ENCODE data around the gene IGLL5. TPM values are rescaled to one million over a fixed set of nuclear protein-coding genes. Genes with fewer than 3 reads are reported as not detected.
A peak's percentile ranks its signal among the peaks of the same experiment; 100 is the strongest.

Gene IGLL5
- total RNA-seq, 3 donors from 2014 or later (not counting 1 experiment from before 2014, with no cell fraction given) = 0.38 to 124 (median 0.93) TPM

DNA sequence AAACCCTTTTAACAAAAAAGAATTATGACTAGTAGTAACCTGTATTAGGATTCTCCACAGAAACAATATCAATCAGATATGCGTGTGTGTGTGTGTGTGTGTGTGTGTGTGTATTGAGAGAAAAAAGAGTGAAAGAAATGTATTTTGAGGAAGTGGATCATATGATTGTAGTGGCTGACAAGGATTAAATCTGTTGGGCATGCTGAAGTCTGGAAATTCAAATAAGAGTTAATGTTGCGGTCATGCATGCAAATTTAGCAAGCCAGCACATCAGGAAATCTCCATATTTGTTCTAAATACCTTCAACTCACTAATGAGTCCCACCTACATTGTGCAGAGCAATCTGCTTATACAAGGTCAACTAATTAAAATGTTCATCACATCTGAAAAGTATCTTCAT, 46.8 kb upstream of the IGLL5 start:
- Mint-ChIP-seq H3K4me1 (peaks cover 40 to 46% of the 10 kb centered on the region in 2 donors), H3K27ac (peak overlapping the region in 1 of 2 donors; percentile 18), H3K9me3 (peaks cover 0 to 4% of the 10 kb centered on the region in 2 donors), H3K36me3 (peaks cover 14% of the 10 kb centered on the region), H3K4me3 (no peak overlapping the region), H3K27me3 (ENCODE audit: low read depth in 2 of 2) (no peaks in the 10 kb centered on the region)
- ATAC-seq (no peak), DNase-seq (no peak)
- Histone ChIP-seq H3K27ac (ENCODE audit: low read length) (no peak overlapping the region), H3K4me1 (ENCODE audit: control insufficient read depth, insufficient read depth, low read length) (peaks cover 16% of the 10 kb centered on the region), H3K4me3 (ENCODE audit: low read length) (no peak overlapping the region), H3K36me3 (ENCODE audit: control insufficient read depth, insufficient read depth, low read length) (no peaks in the 10 kb centered on the region), H3K9me3 (ENCODE audit: control insufficient read depth, insufficient read depth, low read length) (no peaks in the 10 kb centered on the region), H3K27me3 (ENCODE audit: control insufficient read depth, insufficient read depth, low read length) (no peaks in the 10 kb centered on the region)
- TF ChIP-seq, protein P1, sequence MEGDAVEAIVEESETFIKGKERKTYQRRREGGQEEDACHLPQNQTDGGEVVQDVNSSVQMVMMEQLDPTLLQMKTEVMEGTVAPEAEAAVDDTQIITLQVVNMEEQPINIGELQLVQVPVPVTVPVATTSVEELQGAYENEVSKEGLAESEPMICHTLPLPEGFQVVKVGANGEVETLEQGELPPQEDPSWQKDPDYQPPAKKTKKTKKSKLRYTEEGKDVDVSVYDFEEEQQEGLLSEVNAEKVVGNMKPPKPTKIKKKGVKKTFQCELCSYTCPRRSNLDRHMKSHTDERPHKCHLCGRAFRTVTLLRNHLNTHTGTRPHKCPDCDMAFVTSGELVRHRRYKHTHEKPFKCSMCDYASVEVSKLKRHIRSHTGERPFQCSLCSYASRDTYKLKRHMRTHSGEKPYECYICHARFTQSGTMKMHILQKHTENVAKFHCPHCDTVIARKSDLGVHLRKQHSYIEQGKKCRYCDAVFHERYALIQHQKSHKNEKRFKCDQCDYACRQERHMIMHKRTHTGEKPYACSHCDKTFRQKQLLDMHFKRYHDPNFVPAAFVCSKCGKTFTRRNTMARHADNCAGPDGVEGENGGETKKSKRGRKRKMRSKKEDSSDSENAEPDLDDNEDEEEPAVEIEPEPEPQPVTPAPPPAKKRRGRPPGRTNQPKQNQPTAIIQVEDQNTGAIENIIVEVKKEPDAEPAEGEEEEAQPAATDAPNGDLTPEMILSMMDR (IDR thresholded peaks at IDR 0.05) = no peak
- intact Hi-C loops (cut with micrococcal nuclease) = no loop called here
- 54% methylated on average over 2 of the region's 2 CpGs for WGBS (ENCODE audit: insufficient coverage)

DNA sequence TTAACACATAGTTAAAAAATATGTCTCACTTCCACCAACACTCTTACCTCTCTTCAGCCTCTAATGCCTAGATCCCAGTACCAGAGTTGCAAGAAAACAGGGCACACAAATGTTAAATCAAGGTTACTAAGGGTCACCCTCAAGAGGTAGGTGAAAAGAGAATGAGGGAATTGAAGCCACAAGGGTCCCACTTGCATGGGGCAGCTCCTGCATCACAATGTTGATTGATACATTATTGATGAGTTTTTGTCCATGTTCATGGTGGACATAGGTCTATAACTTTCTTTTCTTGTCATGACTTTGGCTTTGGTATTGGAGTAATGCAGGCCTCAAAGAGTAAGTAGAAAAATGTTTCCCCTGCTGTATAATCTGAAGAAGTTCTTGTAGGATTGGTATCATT, 46.0 kb upstream of the IGLL5 start:
- H3K27me3 ChIP-seq (ENCODE audit: control insufficient read depth, insufficient read depth, low read length) = no peaks in the 10 kb centered on the region
- intact Hi-C loops (cut with micrococcal nuclease) = no loop called here
- Mint-ChIP-seq H3K27me3 (ENCODE audit: low read depth in 2 of 2) (no peaks in the 10 kb centered on the region), H3K9me3 (peaks cover 0 to 5% of the 10 kb centered on the region in 2 donors), H3K36me3 (peaks cover 15% of the 10 kb centered on the region), H3K4me3 (no peak overlapping the region), H3K4me1 (peaks cover 42 to 48% of the 10 kb centered on the region in 2 donors), H3K27ac (no peak overlapping the region)
- DNase-seq (no peak), ATAC-seq (no peak)
- no peak overlapping the region for H3K27ac ChIP-seq (ENCODE audit: low read length)
- no peaks in the 10 kb centered on the region for H3K9me3 ChIP-seq (ENCODE audit: control insufficient read depth, insufficient read depth, low read length)
- H3K4me3 ChIP-seq (ENCODE audit: low read length) = no peak overlapping the region
- peaks cover 16% of the 10 kb centered on the region for H3K4me1 ChIP-seq (ENCODE audit: control insufficient read depth, insufficient read depth, low read length)
- TF ChIP-seq, protein P1 (IDR thresholded peaks at IDR 0.05) = no peak
- no peaks in the 10 kb centered on the region for H3K36me3 ChIP-seq (ENCODE audit: control insufficient read depth, insufficient read depth, low read length)

DNA sequence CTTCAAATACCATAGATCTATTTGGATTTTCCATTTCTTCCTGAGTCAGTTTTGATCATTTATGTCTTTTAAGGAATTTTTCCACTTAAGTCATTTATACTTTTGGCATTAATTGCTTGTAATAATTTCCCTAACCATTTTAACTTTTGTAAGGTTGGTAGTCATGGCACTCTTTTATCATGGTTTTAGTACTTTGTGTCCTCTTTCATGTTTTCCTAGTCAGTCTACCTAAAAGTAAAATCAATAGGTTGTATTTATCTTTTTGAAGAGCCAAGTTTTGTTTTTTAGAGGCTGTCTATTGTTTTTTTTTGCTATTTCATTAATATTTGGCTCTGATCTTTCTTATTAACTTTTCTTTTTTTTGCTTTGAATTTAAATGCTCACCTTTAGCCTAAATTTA, 45.5 kb upstream of the IGLL5 start:
- peaks cover 16% of the 10 kb centered on the region for H3K4me1 ChIP-seq (ENCODE audit: control insufficient read depth, insufficient read depth, low read length)
- H3K36me3 ChIP-seq (ENCODE audit: control insufficient read depth, insufficient read depth, low read length) = no peaks in the 10 kb centered on the region
- Mint-ChIP-seq H3K36me3 (peaks cover 15% of the 10 kb centered on the region), H3K27me3 (ENCODE audit: low read depth in 2 of 2) (no peaks in the 10 kb centered on the region), H3K9me3 (peaks cover 0 to 5% of the 10 kb centered on the region in 2 donors), H3K4me3 (no peak overlapping the region), H3K4me1 (peaks cover 42 to 46% of the 10 kb centered on the region in 2 donors), H3K27ac (no peak overlapping the region)
- intact Hi-C loops (cut with micrococcal nuclease) = no loop called here
- H3K9me3 ChIP-seq (ENCODE audit: control insufficient read depth, insufficient read depth, low read length) = no peaks in the 10 kb centered on the region
- ATAC-seq = no peak
- TF ChIP-seq, protein P1 (IDR thresholded peaks at IDR 0.05) = no peak
- no peak for DNase-seq
- no peaks in the 10 kb centered on the region for H3K27me3 ChIP-seq (ENCODE audit: control insufficient read depth, insufficient read depth, low read length)
- H3K4me3 ChIP-seq (ENCODE audit: low read length) = no peak overlapping the region
- H3K27ac ChIP-seq (ENCODE audit: low read length) = no peak overlapping the region

DNA sequence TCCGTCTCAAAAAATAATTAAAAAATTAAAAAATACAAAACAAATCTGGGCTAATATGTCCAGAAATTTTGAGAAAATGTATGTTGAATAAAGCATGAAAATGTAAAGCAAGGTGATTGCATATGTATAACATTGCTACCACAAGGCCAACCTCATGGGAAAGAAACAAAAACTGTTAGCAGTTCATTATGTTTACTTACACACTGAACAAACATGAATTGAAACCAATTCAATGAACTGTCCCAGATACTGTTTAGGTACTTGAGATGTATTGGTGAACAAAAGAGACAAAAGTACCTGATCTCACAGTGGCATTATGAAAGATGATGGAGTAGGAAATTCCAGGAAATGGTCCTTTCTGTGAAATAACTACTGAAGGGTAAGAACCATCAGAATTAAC, 43.8 kb upstream of the IGLL5 start:
- H3K4me1 Mint-ChIP-seq = peaks cover 48% of the 10 kb centered on the region in 2 donors
- peaks cover 15% of the 10 kb centered on the region for H3K36me3 Mint-ChIP-seq
- no peaks in the 10 kb centered on the region for H3K27me3 Mint-ChIP-seq (ENCODE audit: low read depth in 2 of 2)
- DNase-seq (no peak), ATAC-seq (no peak)
- H3K9me3 ChIP-seq (ENCODE audit: control insufficient read depth, insufficient read depth, low read length) = no peaks in the 10 kb centered on the region
- H3K27ac Mint-ChIP-seq = peak overlapping the region; percentile 18 to 45
- TF ChIP-seq, protein P1 (IDR thresholded peaks at IDR 0.05) = no peak
- no peaks in the 10 kb centered on the region for H3K36me3 ChIP-seq (ENCODE audit: control insufficient read depth, insufficient read depth, low read length)
- H3K9me3 Mint-ChIP-seq = peaks cover 0 to 5% of the 10 kb centered on the region in 2 donors
- H3K27ac ChIP-seq (ENCODE audit: low read length) = no peak overlapping the region
- WGBS (ENCODE audit: insufficient coverage) = no CpG with 5 or more reads among the region's 1 CpG
- peaks cover 9% of the 10 kb centered on the region for H3K4me1 ChIP-seq (ENCODE audit: control insufficient read depth, insufficient read depth, low read length)
- H3K4me3 Mint-ChIP-seq = no peak overlapping the region
- intact Hi-C loops (cut with micrococcal nuclease) = no loop called here
- no peak overlapping the region for H3K4me3 ChIP-seq (ENCODE audit: low read length)
- no peaks in the 10 kb centered on the region for H3K27me3 ChIP-seq (ENCODE audit: control insufficient read depth, insufficient read depth, low read length)

All from natural killer cell (primary cell).